ENCODE measurements around the gene MATK.

MATK gene

GRCh38 chr19:3790941-3791340, 4.8 kb upstream of the MATK start:
- POLR2A ChIA-PET: interaction anchor here (2.2 kb wide), 1 partner anchor 28 kb away, joined by 8 read pairs; the partner anchor contains the start of gene MRPL54
- no peak for DNase-seq (ENCODE audit: extremely low spot score)
- CTCF ChIA-PET: no interaction called here
- TF ChIP-seq LEF1 (IDR thresholded peaks at IDR 0.05; ENCODE audit: borderline replicate concordance): no peak
- TF ChIP-seq NFRKB (IDR thresholded peaks at IDR 0.05): no peak
- no peak for TF ChIP-seq L3MBTL2 (conservative IDR thresholded peaks at IDR 0.05)
- TF ChIP-seq, protein P1, sequence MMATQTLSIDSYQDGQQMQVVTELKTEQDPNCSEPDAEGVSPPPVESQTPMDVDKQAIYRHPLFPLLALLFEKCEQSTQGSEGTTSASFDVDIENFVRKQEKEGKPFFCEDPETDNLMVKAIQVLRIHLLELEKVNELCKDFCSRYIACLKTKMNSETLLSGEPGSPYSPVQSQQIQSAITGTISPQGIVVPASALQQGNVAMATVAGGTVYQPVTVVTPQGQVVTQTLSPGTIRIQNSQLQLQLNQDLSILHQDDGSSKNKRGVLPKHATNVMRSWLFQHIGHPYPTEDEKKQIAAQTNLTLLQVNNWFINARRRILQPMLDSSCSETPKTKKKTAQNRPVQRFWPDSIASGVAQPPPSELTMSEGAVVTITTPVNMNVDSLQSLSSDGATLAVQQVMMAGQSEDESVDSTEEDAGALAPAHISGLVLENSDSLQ (IDR thresholded peaks at IDR 0.05): no peak
- no peak for TF ChIP-seq ARNT (IDR thresholded peaks at IDR 0.05)
- TF ChIP-seq BHLHE40 (IDR thresholded peaks at IDR 0.05; ENCODE audit: borderline replicate concordance): no peak

GRCh38 chr19:3790209-3790734, 4.1 kb upstream of the MATK start:
- no peak for TF ChIP-seq ARNT (IDR thresholded peaks at IDR 0.05)
- ChIA-PET POLR2A (interaction anchor here (2.2 kb wide), 1 partner anchor 28 kb away, joined by 8 read pairs; the partner anchor contains the start of gene MRPL54), CTCF (interaction anchor here (1.2 kb wide), 1 partner anchor 32 kb away, joined by 4 read pairs; no protein-coding TSS in a partner anchor)
- DNase-seq (ENCODE audit: extremely low spot score): no peak

DNA sequence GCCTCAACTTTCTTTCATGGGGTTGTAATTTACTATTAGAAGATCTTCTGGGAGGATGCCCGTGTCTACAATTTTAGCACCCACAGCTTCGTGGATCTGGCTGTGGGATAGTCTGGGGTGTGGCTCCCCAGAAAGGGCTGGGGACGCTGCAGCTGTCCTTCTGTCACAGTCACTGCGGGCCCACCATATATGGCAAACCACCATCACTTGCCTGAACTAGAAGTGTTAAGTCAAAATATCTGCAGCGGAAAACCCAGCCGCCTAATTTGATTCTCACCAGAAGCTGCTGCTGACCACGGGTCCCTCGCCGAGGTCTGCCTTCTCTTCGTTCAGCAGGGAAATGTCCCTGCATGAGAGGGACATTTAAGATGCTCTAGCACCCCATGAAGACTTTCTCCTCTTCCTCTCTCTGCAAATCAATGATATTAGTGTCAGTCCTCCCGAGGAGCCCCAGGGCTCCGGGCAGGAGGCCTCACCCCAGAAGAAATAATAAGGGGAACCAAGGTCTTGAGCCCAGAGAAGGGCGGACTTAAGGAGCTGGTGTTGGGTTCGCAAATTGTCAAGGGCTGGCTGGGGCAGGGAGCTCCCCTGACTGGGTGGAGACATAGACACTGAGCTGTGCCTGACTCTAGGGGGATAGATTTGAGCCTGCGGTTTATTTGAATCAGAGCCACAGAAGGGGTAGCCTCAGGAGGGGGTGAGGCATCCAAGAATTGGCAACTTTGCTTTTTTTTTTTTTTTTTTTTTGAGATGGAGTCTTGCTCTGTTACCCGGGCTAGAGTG, 3.0 kb upstream of the MATK start:
- CTCF ChIA-PET: interaction anchor here (1.2 kb wide), 1 partner anchor 33 kb away, joined by 4 read pairs; no protein-coding TSS in a partner anchor
- TF ChIP-seq FOXA1 (IDR thresholded peaks at IDR 0.05) (no peak), CTBP1 (IDR thresholded peaks at IDR 0.05; ENCODE audit: borderline replicate concordance) (no peak), SP1 (IDR thresholded peaks at IDR 0.05) (no peak), ARNT (IDR thresholded peaks at IDR 0.05) (no peak), BHLHE40 (IDR thresholded peaks at IDR 0.05; ENCODE audit: borderline replicate concordance) (no peak)
- POLR2A ChIA-PET: interaction anchor here (2.2 kb wide), 1 partner anchor 27 kb away, joined by 8 read pairs; the partner anchor contains the start of gene MRPL54
- no peak for DNase-seq (ENCODE audit: extremely low spot score)

DNA sequence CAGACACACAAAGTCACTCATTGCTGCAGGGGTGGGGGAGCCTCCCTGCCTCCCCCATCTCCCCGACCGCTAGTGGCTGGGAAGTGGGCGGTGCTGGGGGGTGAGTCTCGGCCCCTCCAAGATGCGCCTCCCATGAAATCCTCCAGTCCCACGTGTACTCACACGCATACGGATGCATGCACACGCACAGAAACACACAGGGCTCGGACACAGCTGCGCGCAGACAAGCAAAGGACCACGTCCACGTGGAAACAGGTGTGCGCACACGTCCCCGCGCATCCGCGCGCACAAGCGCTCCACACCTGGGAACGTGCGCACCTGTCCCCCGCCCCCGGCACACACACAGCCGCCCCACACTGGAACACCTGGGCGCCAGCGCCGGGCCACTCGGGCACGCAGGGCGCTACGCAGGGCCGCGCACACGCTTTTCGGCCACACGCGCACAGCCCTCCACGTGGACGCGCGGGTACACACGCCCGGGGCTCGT, 687 bp downstream of the MATK start:
- no peak for DNase-seq (ENCODE audit: extremely low spot score)
- ChIA-PET POLR2A (no interaction called here), CTCF (no interaction called here)
- TF ChIP-seq L3MBTL2 (conservative IDR thresholded peaks at IDR 0.05) (peak; percentile 30), SUZ12 (IDR thresholded peaks at IDR 0.05) (no peak), FOXA1 (IDR thresholded peaks at IDR 0.05) (no peak)

DNA sequence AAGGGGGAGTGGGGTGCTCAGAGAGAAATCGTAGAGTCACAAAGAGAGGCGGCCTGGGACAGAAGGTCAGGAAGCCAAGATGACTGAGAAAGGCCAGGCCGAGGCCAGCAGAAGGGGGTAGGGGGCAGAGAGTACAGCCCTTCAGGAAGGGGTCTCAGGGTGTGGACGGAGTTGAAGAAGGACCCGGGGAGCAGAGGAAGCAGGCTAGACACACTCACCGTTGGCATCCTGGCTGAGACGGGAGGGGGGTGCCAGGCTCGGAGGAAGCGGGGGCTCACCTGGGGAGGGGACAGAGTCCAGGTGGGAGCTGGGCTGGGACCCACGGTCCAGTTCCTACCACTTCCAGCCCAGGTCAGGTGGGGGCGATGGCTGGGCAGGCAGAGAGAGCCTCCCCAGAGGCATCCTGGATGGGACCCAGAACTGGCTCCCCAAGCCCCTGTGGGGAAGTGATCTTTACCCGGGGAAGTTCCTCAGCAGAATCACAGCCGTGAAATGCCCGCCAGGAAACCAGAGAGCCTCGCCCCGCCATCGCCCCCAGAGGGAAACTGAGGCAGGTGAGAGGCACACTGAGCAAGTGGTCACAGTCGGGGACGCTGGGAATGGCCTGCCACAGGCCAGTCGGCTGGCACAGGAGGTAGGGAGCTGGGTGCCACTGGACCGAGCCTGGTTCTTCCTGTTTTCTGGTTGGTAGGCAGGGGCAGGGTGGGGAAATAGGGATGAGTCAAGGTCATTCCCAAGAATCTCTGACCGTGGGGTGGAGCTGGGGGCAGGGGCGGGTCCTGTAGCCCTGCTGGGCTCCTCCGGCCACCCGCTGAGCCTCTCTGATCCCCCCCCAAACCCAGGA, 1.4 kb downstream of the MATK start:
- no peak for DNase-seq (ENCODE audit: extremely low spot score)
- ChIA-PET CTCF (no interaction called here), POLR2A (interaction anchor here (0.7 kb wide), 1 partner anchor 22 kb away, joined by 3 read pairs; no protein-coding TSS in a partner anchor)
- TF ChIP-seq FOXK2 (IDR thresholded peaks at IDR 0.05) (no peak), LEF1 (IDR thresholded peaks at IDR 0.05; ENCODE audit: borderline replicate concordance) (no peak), CTBP1 (IDR thresholded peaks at IDR 0.05; ENCODE audit: borderline replicate concordance) (no peak), HDGF (IDR thresholded peaks at IDR 0.05; ENCODE audit: borderline replicate concordance) (no peak), FOXA1 (IDR thresholded peaks at IDR 0.05) (no peak), TARDBP (IDR thresholded peaks at IDR 0.05) (no peak), ELF4 (IDR thresholded peaks at IDR 0.05) (no peak), BHLHE40 (IDR thresholded peaks at IDR 0.05; ENCODE audit: borderline replicate concordance) (no peak), FOXM1 (IDR thresholded peaks at IDR 0.05; ENCODE audit: borderline replicate concordance) (no peak), L3MBTL2 (conservative IDR thresholded peaks at IDR 0.05) (no peak), SP1 (IDR thresholded peaks at IDR 0.05) (no peak), ARNT (IDR thresholded peaks at IDR 0.05) (no peak), SUZ12 (IDR thresholded peaks at IDR 0.05) (no peak), NFRKB (IDR thresholded peaks at IDR 0.05) (no peak)
- TF ChIP-seq, protein P1 (IDR thresholded peaks at IDR 0.05): no peak

DNA sequence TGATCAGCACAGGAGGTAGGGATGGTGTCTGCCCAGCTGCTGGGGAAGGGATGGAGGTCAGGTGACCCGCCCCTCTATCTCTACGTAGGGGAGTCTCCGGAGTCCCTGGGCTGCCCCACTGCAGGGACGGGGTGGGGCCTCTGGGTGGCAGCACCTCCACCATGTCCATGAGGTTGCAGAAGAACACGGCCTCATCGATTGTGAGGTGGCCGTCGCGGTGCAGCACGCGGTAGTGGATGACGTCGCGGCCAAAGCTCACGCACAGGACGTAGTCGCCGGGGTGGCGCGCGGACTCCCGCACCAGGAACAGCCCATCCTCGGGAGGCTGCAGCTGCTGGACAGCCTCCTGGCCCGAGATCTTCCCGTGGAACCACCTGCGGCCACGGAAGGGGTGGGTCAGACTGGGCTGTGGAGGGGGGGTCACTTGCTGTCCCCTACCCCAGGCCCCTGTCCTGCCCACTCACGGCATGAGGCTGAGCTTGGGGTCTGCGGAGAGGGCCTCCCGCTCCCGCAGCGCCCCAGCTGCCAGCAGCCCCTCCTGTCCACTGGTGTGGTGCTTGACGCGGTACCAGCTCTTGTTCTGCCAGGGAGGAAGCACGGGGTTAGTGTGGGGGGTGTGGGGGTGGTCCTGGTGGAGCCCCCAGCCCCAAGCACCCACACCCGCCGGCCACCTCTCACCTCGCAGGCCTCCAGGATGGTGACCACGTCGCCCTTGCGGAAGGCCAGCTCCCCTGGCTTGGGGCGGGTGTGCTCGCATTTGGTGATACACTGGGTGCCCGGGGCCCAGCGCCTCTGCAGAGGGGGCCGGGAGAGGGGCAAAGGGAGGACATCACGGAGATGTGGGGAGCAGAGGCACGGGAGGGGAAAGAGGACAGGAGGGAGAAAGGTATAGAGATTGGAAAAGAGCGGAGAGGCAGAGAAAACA, 2.3 kb downstream of the MATK start:
- no peak for TF ChIP-seq FOXM1 (IDR thresholded peaks at IDR 0.05; ENCODE audit: borderline replicate concordance)
- TF ChIP-seq LEF1 (IDR thresholded peaks at IDR 0.05; ENCODE audit: borderline replicate concordance): no peak
- TF ChIP-seq, protein P1 (IDR thresholded peaks at IDR 0.05): no peak
- TF ChIP-seq NFRKB (IDR thresholded peaks at IDR 0.05): no peak
- no peak for TF ChIP-seq ZNF384 (IDR thresholded peaks at IDR 0.05)
- no peak for TF ChIP-seq TARDBP (IDR thresholded peaks at IDR 0.05)
- TF ChIP-seq ARNT (IDR thresholded peaks at IDR 0.05): no peak
- no peak for TF ChIP-seq SP1 (IDR thresholded peaks at IDR 0.05)
- no peak for TF ChIP-seq L3MBTL2 (conservative IDR thresholded peaks at IDR 0.05)
- no peak for TF ChIP-seq ELF4 (IDR thresholded peaks at IDR 0.05)
- no peak for TF ChIP-seq FOXA1 (IDR thresholded peaks at IDR 0.05)
- TF ChIP-seq SUZ12 (IDR thresholded peaks at IDR 0.05): no peak
- TF ChIP-seq CTBP1 (IDR thresholded peaks at IDR 0.05; ENCODE audit: borderline replicate concordance): no peak
- TF ChIP-seq FOXK2 (IDR thresholded peaks at IDR 0.05): no peak
- TF ChIP-seq BHLHE40 (IDR thresholded peaks at IDR 0.05; ENCODE audit: borderline replicate concordance): no peak
- no peak for TF ChIP-seq HDGF (IDR thresholded peaks at IDR 0.05; ENCODE audit: borderline replicate concordance)
- CTCF ChIA-PET: interaction anchor here (0.5 kb wide), 1 partner anchor 8 kb away, joined by 7 read pairs; no protein-coding TSS in a partner anchor
- DNase-seq (ENCODE audit: extremely low spot score): no peak
- POLR2A ChIA-PET: interaction anchor here (1.3 to 1.9 kb wide), 2 partner anchors 13 to 21 kb away, joined by 3 to 8 read pairs; partner anchors contain the start of gene MRPL54
